GM12892 (cell line): Measurements from ENCODE around the gene MAP3K6.

Experiments used
- POLR2A ChIP-seq: IDR thresholded peaks from 2 replicates; pipeline ENCODE4 v1.6.1; 2011; ENCODE audit warnings: low read depth, low read length, control low read depth
- POLR2AphosphoS5 ChIP-seq: IDR thresholded peaks from 2 replicates; pipeline ENCODE4 v1.6.1; 2011; ENCODE audit warnings: low read depth, low read length, control low read depth

GRCh38 chr1:27348861-27349783 lies 17.6 kb downstream of the MAP3K6 start:
- no peak for TF ChIP-seq POLR2A
- no peak for TF ChIP-seq POLR2AphosphoS5
